Nephron progenitor cell (in vitro differentiated cells): ENCODE data around the gene IST1.

Source experiments
- DNase-seq: peaks from one replicate; pipeline ENCODE4 v3.0.0; 2021
- H3K27ac Mint-ChIP-seq: 2 replicates; pipeline ENCODE4 v1.8.0; 2021; ENCODE audit warnings: mild to moderate bottlenecking, moderate library complexity, mixed read lengths
- H3K27me3 Mint-ChIP-seq: 2 replicates; pipeline ENCODE4 v1.8.0; 2021; ENCODE audit warnings: mild to moderate bottlenecking, low read depth, mixed read lengths; ENCODE audit not compliant: poor library complexity
- H3K36me3 Mint-ChIP-seq: 2 replicates; pipeline ENCODE4 v1.8.0; 2021; ENCODE audit warnings: low read depth, mixed read lengths
- H3K4me1 Mint-ChIP-seq: 2 replicates; pipeline ENCODE4 v1.8.0; 2021; ENCODE audit warnings: mixed read lengths
- H3K4me3 Mint-ChIP-seq: 2 replicates; pipeline ENCODE4 v1.8.0; 2021; ENCODE audit warnings: mild to moderate bottlenecking, moderate library complexity, mixed read lengths
- H3K9me3 Mint-ChIP-seq: 2 replicates; pipeline ENCODE4 v1.8.0; 2021; ENCODE audit warnings: mild to moderate bottlenecking, moderate library complexity, mixed read lengths
- TF ChIP-seq, protein P1 (sequence below): fragments of 200-600 bp; sonication (generic); IDR thresholded peaks from 2 replicates; pipeline ENCODE4 v1.5.0; 2021; ENCODE audit warnings: antibody characterized with exemption

The IST1 gene

DNA sequence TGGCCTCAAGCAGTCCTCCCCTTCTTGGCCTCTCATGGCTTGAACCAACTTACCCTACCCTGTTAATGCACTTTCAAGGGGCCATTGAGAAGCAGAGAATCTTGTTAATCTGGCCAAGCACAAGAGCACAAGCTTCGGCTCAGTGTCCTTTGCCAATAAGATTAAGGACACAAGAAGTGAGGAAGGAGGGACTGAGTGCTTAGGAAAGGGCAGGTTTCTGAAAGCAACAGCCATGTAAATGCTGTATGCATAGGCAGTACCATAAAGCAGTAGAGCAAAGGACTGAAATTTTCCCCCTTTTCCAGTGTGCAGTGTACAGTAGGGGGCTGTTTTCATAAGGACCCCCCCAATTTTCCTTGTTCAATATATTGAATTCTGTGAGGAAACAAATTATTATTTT, 37.7 kb downstream of the IST1 start:
- H3K36me3 Mint-ChIP-seq: peaks cover 27% of the 10 kb centered on the region
- TF ChIP-seq, protein P1, sequence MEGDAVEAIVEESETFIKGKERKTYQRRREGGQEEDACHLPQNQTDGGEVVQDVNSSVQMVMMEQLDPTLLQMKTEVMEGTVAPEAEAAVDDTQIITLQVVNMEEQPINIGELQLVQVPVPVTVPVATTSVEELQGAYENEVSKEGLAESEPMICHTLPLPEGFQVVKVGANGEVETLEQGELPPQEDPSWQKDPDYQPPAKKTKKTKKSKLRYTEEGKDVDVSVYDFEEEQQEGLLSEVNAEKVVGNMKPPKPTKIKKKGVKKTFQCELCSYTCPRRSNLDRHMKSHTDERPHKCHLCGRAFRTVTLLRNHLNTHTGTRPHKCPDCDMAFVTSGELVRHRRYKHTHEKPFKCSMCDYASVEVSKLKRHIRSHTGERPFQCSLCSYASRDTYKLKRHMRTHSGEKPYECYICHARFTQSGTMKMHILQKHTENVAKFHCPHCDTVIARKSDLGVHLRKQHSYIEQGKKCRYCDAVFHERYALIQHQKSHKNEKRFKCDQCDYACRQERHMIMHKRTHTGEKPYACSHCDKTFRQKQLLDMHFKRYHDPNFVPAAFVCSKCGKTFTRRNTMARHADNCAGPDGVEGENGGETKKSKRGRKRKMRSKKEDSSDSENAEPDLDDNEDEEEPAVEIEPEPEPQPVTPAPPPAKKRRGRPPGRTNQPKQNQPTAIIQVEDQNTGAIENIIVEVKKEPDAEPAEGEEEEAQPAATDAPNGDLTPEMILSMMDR: no peak
- H3K4me1 Mint-ChIP-seq: no peaks in the 10 kb centered on the region
- peak overlapping the region; percentile 95 for H3K27ac Mint-ChIP-seq
- no peak overlapping the region for H3K4me3 Mint-ChIP-seq
- DNase-seq: no peak
- no peaks in the 10 kb centered on the region for H3K9me3 Mint-ChIP-seq
- no peaks in the 10 kb centered on the region for H3K27me3 Mint-ChIP-seq

DNA sequence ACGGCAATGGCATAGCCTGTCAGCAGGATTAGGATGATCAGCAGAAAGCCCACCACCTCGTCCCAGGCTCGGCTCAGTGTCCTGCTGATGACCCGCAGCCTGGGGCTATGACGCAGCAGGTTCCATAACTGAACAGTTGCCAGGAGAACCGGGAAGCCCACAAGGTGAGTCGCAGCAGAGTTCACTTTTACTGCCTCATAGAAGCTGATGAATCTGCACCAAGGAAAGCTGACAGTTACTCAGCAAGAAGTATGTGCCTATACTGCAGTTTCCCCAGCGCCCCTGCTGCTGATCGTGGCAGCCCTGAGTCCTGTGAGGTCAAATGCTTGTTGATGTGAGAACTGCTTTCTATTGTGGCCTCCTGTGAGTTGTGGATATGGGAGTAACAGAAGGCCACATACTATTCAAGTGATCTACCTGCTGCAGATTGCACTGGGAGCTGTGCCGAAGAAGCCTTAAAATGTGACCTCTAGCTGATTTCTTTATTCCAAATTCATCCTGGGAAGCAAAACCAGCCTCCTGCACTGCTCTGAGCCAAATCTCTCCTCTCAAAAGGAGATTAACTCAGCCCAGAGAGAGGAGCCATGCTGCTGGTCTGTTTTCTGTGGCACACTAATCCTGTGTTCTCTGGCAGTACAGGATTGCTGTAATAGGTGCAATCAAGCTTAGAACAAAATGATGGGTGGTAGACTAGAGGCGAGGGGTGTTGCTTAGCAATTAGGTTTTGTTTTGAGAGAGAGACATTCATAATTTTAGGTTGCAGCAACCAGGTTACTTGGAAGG, 38.8 kb downstream of the IST1 start:
- DNase-seq: no peak
- no peak overlapping the region for H3K4me3 Mint-ChIP-seq
- H3K36me3 Mint-ChIP-seq: peaks cover 18% of the 10 kb centered on the region
- no peaks in the 10 kb centered on the region for H3K27me3 Mint-ChIP-seq
- H3K9me3 Mint-ChIP-seq: no peaks in the 10 kb centered on the region
- H3K27ac Mint-ChIP-seq: peak overlapping the region; percentile 95
- TF ChIP-seq, protein P1: no peak
- no peaks in the 10 kb centered on the region for H3K4me1 Mint-ChIP-seq

DNA sequence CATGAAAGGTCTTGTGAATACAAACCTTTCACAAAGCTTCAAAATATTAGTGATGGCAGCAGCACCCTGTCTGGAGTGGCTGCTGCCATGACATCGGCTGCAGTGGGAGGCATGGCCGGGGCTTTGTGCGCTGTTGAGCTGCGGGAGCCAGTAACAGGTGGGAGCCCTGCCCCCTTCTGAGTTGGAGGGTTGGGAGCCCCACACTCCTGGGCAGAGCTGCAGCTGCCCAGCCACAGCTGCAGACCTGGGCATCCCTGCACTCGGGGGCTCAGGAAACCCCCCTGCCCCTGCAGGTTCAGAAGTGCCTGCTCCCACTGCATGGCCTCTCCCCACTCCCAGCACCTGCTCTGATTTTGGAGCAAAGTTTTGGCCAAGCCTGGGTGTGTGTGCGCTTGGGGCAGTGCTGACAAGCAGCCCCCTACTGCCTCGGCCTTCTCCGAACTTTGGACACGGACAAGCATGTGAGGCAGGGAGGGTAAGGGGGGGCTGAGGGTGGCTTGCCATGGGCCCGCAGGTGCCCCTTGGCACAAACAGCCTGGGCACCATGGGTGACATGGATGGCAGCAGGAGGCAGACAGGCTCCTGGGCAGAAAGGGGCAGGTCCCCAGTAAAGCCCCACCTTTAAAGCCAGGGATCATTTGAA, 42.7 kb downstream of the IST1 start:
- Mint-ChIP-seq H3K4me1 (no peaks in the 10 kb centered on the region), H3K27ac (no peak overlapping the region), H3K4me3 (no peak overlapping the region), H3K9me3 (no peaks in the 10 kb centered on the region), H3K27me3 (peaks cover 6% of the 10 kb centered on the region), H3K36me3 (no peaks in the 10 kb centered on the region)
- TF ChIP-seq, protein P1: no peak
- no peak for DNase-seq

DNA sequence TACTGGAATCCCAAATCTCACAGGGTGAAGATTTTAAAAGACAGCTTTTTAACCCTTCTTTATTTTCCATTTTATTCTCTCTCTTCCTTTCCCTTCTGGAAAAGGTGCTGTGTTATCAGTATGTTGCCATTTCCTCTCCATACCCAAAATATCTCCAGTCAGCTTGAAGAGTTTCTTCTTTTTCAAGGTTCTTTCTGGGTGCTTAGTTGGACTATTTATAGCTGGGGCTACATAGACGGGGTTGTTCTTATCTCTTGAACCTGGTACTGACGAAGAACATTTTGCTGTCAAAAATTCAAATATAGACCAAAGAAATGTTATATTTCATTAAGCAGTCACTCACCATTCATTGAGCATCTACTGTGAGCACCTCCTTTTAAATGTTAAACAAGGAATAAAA, 48.6 kb downstream of the IST1 start:
- Mint-ChIP-seq H3K36me3 (no peaks in the 10 kb centered on the region), H3K27me3 (peaks cover 19% of the 10 kb centered on the region), H3K4me1 (peaks cover 4% of the 10 kb centered on the region), H3K4me3 (no peak overlapping the region), H3K9me3 (no peaks in the 10 kb centered on the region), H3K27ac (no peak overlapping the region)
- TF ChIP-seq, protein P1: no peak
- DNase-seq: no peak

DNA sequence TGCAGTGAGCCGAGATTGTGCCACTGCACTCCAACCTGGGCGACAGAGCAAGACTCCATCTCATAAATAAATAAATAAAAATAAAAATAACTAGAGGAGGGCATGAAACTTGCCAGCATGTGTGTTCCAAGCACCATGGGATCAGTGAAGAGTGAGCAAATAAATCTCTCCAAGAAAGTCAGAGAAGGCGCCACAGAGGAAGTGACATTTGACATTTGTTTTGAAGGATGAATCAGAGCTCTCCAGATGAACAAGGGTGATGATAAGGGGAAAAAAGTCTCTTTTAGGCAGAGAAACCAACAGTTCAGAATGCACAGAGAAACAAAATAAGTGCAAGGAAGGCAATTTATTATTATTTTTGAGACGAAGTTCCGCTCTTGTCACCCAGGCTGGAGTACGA, 50.3 kb downstream of the IST1 start:
- Mint-ChIP-seq H3K4me1 (peaks cover 4% of the 10 kb centered on the region), H3K4me3 (no peak overlapping the region), H3K9me3 (no peaks in the 10 kb centered on the region), H3K36me3 (no peaks in the 10 kb centered on the region), H3K27me3 (peaks cover 19% of the 10 kb centered on the region), H3K27ac (no peak overlapping the region)
- TF ChIP-seq, protein P1: no peak
- DNase-seq: no peak
